Loucy (cell line): ENCODE measurements around the gene GTPBP2.

Experiments used
- CTCF ChIP-seq: fragments of 200-600 bp; sonication (generic); conservative IDR thresholded peaks from 2 replicates; pipeline ENCODE4 v1.5.1; 2014; ENCODE audit warnings: mild to moderate bottlenecking, antibody characterized with exemption, low read length
- EZH2phosphoT487 ChIP-seq: fragments of 200-600 bp; IDR thresholded peaks from 2 replicates; pipeline ENCODE4 v1.6.1; 2018; ENCODE audit warnings: antibody characterized with exemption, mild to moderate bottlenecking, moderate library complexity, borderline replicate concordance

- TF ChIP-seq EZH2phosphoT487 (no peak), CTCF (no peak)
Observed at GRCh38 chr6:43677759-43678158, 48.7 kb upstream of the GTPBP2 start.
